OCI-LY7 (cell line): Measurements from ENCODE around the gene TMEM151A. TPM values are rescaled to one million over a fixed set of nuclear protein-coding genes. Genes with fewer than 3 reads are reported as not detected.

ENCODE experiments used
- BruUV-seq: library from RNA; stranded (reverse); fragments of 400-500 nt; replicated peaks from 2 replicates; lab custom pipeline; 2021; lab: Mats Ljungman, UMichigan
- CTCF ChIA-PET: fragments of 300-600 bp; sonication (Branson Sonifier 250); formaldehyde crosslinking; loops from one replicate; lab custom pipeline; 2022; ENCODE audit warnings: antibody characterized with exemption; ENCODE audit not compliant: unreplicated experiment; lab: Charles Lee
- POLR2A ChIA-PET: fragments of 300-600 bp; sonication (Branson Sonifier 250); formaldehyde crosslinking; loops from one replicate; lab custom pipeline; 2022; ENCODE audit warnings: antibody characterized with exemption; lab: Charles Lee
- DNase-seq: peaks from one replicate; pipeline ENCODE4 v3.0.0-alpha.2; 2015; ENCODE audit warnings: low spot score
- H2AFZ ChIP-seq: fragments of 200-600 bp; sonication (generic), shearing (Covaris generic); 2 replicates; pipeline ENCODE4 v1.6.1; 2014; ENCODE audit warnings: mild to moderate bottlenecking, antibody characterized with exemption, low read length, moderate library complexity
- H3K27ac ChIP-seq: fragments of 200-600 bp; sonication (generic); 2 replicates; pipeline ENCODE4 v1.5.1; 2014; ENCODE audit warnings: mixed run types, low read depth, mild to moderate bottlenecking, moderate library complexity, low read length, inconsistent platforms; ENCODE audit not compliant: poor library complexity, severe bottlenecking
- H3K36me3 ChIP-seq: fragments of 200-600 bp; sonication (generic); 2 replicates; pipeline ENCODE4 v1.6.1; 2014; ENCODE audit warnings: mild to moderate bottlenecking, antibody characterized with exemption, low read length, moderate library complexity, mixed read lengths; ENCODE audit not compliant: insufficient read depth
- H3K4me1 ChIP-seq: fragments of 200-600 bp; sonication (generic); 2 replicates; pipeline ENCODE4 v1.5.1; 2014; ENCODE audit warnings: mild to moderate bottlenecking, low read length; ENCODE audit not compliant: insufficient read depth, poor library complexity, severe bottlenecking
- H3K4me2 ChIP-seq: fragments of 200-600 bp; sonication (generic); 2 replicates; pipeline ENCODE4 v1.6.1; 2014; ENCODE audit warnings: mild to moderate bottlenecking, low read length
- H3K4me3 ChIP-seq: fragments of 200-600 bp; sonication (generic); 2 replicates; pipeline ENCODE4 v1.5.1; 2014; ENCODE audit warnings: mild to moderate bottlenecking, low read depth, low read length; ENCODE audit not compliant: poor library complexity, severe bottlenecking
- H3K79me2 ChIP-seq: fragments of 200-600 bp; sonication (generic); 2 replicates; pipeline ENCODE4 v1.6.1; 2016; ENCODE audit warnings: low read depth, mild to moderate bottlenecking, low read length, moderate library complexity, mixed read lengths; ENCODE audit not compliant: insufficient read depth
- H3K9me2 ChIP-seq: fragments of 200-600 bp; sonication (generic); 2 replicates; pipeline ENCODE4 v1.6.1; 2016; ENCODE audit warnings: mild to moderate bottlenecking, low read length, mixed read lengths; ENCODE audit not compliant: insufficient read depth
- H3K9me3 ChIP-seq: fragments of 200-600 bp; sonication (generic); 2 replicates; pipeline ENCODE4 v1.6.1; 2014; ENCODE audit warnings: mild to moderate bottlenecking, mixed run types, low read length, mixed read lengths
- H4K20me1 ChIP-seq: fragments of 200-600 bp; sonication (generic); 2 replicates; pipeline ENCODE4 v1.6.1; 2014; ENCODE audit warnings: mild to moderate bottlenecking, antibody characterized with exemption, low read length, moderate library complexity, mixed read lengths; ENCODE audit not compliant: insufficient read depth
- CTCF ChIP-seq: fragments of 200-600 bp; sonication (generic); conservative IDR thresholded peaks from 2 replicates; pipeline ENCODE4 v1.5.1; 2014; ENCODE audit warnings: mild to moderate bottlenecking, antibody characterized with exemption, low read length, moderate library complexity, mixed read lengths
- EZH2phosphoT487 ChIP-seq: fragments of 200-600 bp; sonication (generic); IDR thresholded peaks from 2 replicates; pipeline ENCODE4 v1.6.1; 2018; ENCODE audit warnings: low read depth, borderline replicate concordance, mild to moderate bottlenecking, mixed run types, antibody characterized with exemption, low read length, moderate library complexity, mixed read lengths
- intact Hi-C: fragments of 100-400 bp; cut with micrococcal nuclease; formaldehyde crosslinking; loops from one replicate; pipeline ENCODE4 v1.10.0; 2022; ENCODE audit not compliant: unreplicated experiment
- total RNA-seq, 2 experiments: library from RNA; depleted of rRNA in 1 of 2; stranded (reverse); fragments of >200 nt in 1 of 2; shearing (Covaris generic) in 1 of 2; gene quantifications; 2 replicates each; pipeline ENCODE4 v1.2.3, GENCODE V29; 2014 to 2022

Gene TMEM151A
- total RNA-seq, 2 experiments from 2014 or later = not detected

- peak overlapping the region; percentile 35 for H3K27ac ChIP-seq
- peaks cover 4% of the 10 kb centered on the region; the same call in 1 of the 2 replicates for H4K20me1 ChIP-seq
- H3K4me3 ChIP-seq = peak overlapping the region; percentile 88
- peak overlapping the region; percentile 89 for H3K4me2 ChIP-seq
- H3K79me2 ChIP-seq = peaks cover 15% of the 10 kb centered on the region
- no peaks in the 10 kb centered on the region for H3K9me2 ChIP-seq
- no TSS peak for BruUV-seq
- ChIA-PET POLR2A (interaction anchor here (0.6 to 2.2 kb wide), 5 partner anchors 26 to 56 kb away, joined by 3 to 7 read pairs (median 5); partner anchors contain the start of gene YIF1A), CTCF (no interaction called here)
- DNase-seq = no peak
- peaks cover 14% of the 10 kb centered on the region for H3K36me3 ChIP-seq
- H2AFZ ChIP-seq = peak overlapping the region; percentile 35; the same call in 1 of the 2 replicates
- intact Hi-C loops = loop anchor here (2.0 to 5.0 kb wide), 2 partner anchors 26 to 33 kb away; partner anchors contain the start of gene SLC29A2
- H3K4me1 ChIP-seq = peaks cover 37% of the 10 kb centered on the region
- TF ChIP-seq EZH2phosphoT487 (no peak), CTCF (no peak)
- H3K9me3 ChIP-seq = no peaks in the 10 kb centered on the region
Measured at GRCh38 chr11:66345316-66345649, 53.6 kb downstream of the TMEM151A start.

Other genes starting within 250 kb of the TMEM151A start
- gene GAL3ST3, start 242.7 kb upstream of the TMEM151A start, total RNA-seq (2014; rRNA removed; shearing (Covaris generic)) = not detected in 2 replicates
- not detected in 2 replicates for gene GAL3ST3, start 242.7 kb upstream of the TMEM151A start, total RNA-seq (2022)
- gene SF3B2, start 239.5 kb upstream of the TMEM151A start, total RNA-seq (2014; rRNA removed; shearing (Covaris generic)) = 185 and 191 TPM in 2 replicates
- 251 and 260 TPM in 2 replicates for gene SF3B2, start 239.5 kb upstream of the TMEM151A start, total RNA-seq (2022)
- gene PACS1, start 221.6 kb upstream of the TMEM151A start, total RNA-seq (2014; rRNA removed; shearing (Covaris generic)) = 21.2 and 23.7 TPM in 2 replicates
- gene PACS1, start 221.6 kb upstream of the TMEM151A start, total RNA-seq (2022) = 50.5 and 52.5 TPM in 2 replicates
- gene KLC2, start 34.2 kb upstream of the TMEM151A start, total RNA-seq (2014; rRNA removed; shearing (Covaris generic)) = 19.8 and 22.1 TPM in 2 replicates
- gene KLC2, start 34.2 kb upstream of the TMEM151A start, total RNA-seq (2022) = 43.6 and 55.2 TPM in 2 replicates
- 69.2 and 77.7 TPM in 2 replicates for gene RAB1B, start 23.3 kb upstream of the TMEM151A start, total RNA-seq (2014; rRNA removed; shearing (Covaris generic))
- 81.8 and 88.1 TPM in 2 replicates for gene RAB1B, start 23.3 kb upstream of the TMEM151A start, total RNA-seq (2022)
- gene CNIH2, start 13.7 kb upstream of the TMEM151A start, total RNA-seq (2014; rRNA removed; shearing (Covaris generic)) = 0.23 and 0.60 TPM in 2 replicates
- 2.7 and 3.5 TPM in 2 replicates for gene CNIH2, start 13.7 kb upstream of the TMEM151A start, total RNA-seq (2022)
- gene YIF1A, start 2.8 kb upstream of the TMEM151A start, total RNA-seq (2014; rRNA removed; shearing (Covaris generic)) = 63.9 and 73.4 TPM in 2 replicates
- gene YIF1A, start 2.8 kb upstream of the TMEM151A start, total RNA-seq (2022) = 44.9 and 57.2 TPM in 2 replicates
- gene CD248, start 25.1 kb downstream of the TMEM151A start, total RNA-seq (2014; rRNA removed; shearing (Covaris generic)) = 0.08 TPM in 1 of 2 replicates, not detected in the other
- 0.18 and 0.46 TPM in 2 replicates for gene CD248, start 25.1 kb downstream of the TMEM151A start, total RNA-seq (2022)
- 1.2 and 1.6 TPM in 2 replicates for gene RIN1, start 44.5 kb downstream of the TMEM151A start, total RNA-seq (2014; rRNA removed; shearing (Covaris generic))
- gene RIN1, start 44.5 kb downstream of the TMEM151A start, total RNA-seq (2022) = 2.9 and 3.7 TPM in 2 replicates
- 43.8 and 56.2 TPM in 2 replicates for gene BRMS1, start 53.2 kb downstream of the TMEM151A start, total RNA-seq (2014; rRNA removed; shearing (Covaris generic))
- 35.9 and 43.1 TPM in 2 replicates for gene BRMS1, start 53.2 kb downstream of the TMEM151A start, total RNA-seq (2022)
- gene B4GAT1, start 55.7 kb downstream of the TMEM151A start, total RNA-seq (2014; rRNA removed; shearing (Covaris generic)) = 10.7 and 11.7 TPM in 2 replicates
- gene B4GAT1, start 55.7 kb downstream of the TMEM151A start, total RNA-seq (2022) = 9.4 and 9.8 TPM in 2 replicates
- 24.7 and 33.6 TPM in 2 replicates for gene SLC29A2, start 79.9 kb downstream of the TMEM151A start, total RNA-seq (2014; rRNA removed; shearing (Covaris generic))
- gene SLC29A2, start 79.9 kb downstream of the TMEM151A start, total RNA-seq (2022) = 55.6 and 56.4 TPM in 2 replicates
- gene NPAS4, start 129.1 kb downstream of the TMEM151A start, total RNA-seq (2014; rRNA removed; shearing (Covaris generic)) = not detected in 2 replicates
- not detected in 2 replicates for gene NPAS4, start 129.1 kb downstream of the TMEM151A start, total RNA-seq (2022)
- 82.6 and 101 TPM in 2 replicates for gene MRPL11, start 147.0 kb downstream of the TMEM151A start, total RNA-seq (2014; rRNA removed; shearing (Covaris generic))
- gene MRPL11, start 147.0 kb downstream of the TMEM151A start, total RNA-seq (2022) = 75.1 and 88.6 TPM in 2 replicates
- gene PELI3, start 175.0 kb downstream of the TMEM151A start, total RNA-seq (2014; rRNA removed; shearing (Covaris generic)) = 7.7 and 8.1 TPM in 2 replicates
- 4.3 and 4.5 TPM in 2 replicates for gene PELI3, start 175.0 kb downstream of the TMEM151A start, total RNA-seq (2022)
- gene DPP3, start 188.5 kb downstream of the TMEM151A start, total RNA-seq (2014; rRNA removed; shearing (Covaris generic)) = 40.0 and 47.2 TPM in 2 replicates
- gene DPP3, start 188.5 kb downstream of the TMEM151A start, total RNA-seq (2022) = 53.4 and 60.3 TPM in 2 replicates
- gene BBS1, start 218.7 kb downstream of the TMEM151A start, total RNA-seq (2014; rRNA removed; shearing (Covaris generic)) = 8.7 and 14.7 TPM in 2 replicates
- 15.2 and 15.7 TPM in 2 replicates for gene BBS1, start 218.7 kb downstream of the TMEM151A start, total RNA-seq (2022)